ENCODE results near the gene B4GALT5.
"Not testable (repeated sequence)": the region's sequence is repeated elsewhere in the genome, so short reads cannot be mapped to it uniquely, and the experiment has no call there.

B4GALT5 gene

DNA sequence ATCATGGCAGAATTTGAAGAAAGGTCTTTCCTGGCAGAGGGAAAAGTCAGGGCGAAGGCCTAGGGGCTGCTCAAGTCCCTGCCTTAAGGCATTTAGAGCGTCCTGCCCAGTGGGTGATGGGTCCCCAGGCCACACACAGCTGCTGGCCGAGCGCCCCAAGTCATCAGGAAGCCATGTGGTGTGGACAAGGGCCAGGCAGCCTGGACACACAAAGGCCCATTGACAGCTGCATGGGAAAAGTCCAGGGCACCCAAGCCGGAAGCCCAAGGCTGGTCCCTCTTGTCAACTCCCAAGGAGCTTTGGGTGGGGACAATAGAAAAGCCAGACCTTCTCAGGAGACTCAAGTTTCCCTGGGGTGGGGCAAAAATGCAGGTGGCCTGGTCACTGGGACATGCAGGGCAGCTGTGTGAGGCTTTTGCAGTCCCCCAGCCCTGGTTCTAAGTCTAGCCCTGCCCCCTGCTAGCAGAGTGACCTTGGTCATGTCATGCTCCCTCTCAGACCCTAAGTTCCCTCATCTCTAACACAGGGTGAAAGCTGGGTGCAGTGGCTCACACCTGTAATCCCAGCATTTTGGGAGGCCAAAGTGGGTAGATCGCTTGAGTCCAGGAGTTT is 101.4 kb downstream of the B4GALT5 start:
- TF ChIP-seq, protein P1, sequence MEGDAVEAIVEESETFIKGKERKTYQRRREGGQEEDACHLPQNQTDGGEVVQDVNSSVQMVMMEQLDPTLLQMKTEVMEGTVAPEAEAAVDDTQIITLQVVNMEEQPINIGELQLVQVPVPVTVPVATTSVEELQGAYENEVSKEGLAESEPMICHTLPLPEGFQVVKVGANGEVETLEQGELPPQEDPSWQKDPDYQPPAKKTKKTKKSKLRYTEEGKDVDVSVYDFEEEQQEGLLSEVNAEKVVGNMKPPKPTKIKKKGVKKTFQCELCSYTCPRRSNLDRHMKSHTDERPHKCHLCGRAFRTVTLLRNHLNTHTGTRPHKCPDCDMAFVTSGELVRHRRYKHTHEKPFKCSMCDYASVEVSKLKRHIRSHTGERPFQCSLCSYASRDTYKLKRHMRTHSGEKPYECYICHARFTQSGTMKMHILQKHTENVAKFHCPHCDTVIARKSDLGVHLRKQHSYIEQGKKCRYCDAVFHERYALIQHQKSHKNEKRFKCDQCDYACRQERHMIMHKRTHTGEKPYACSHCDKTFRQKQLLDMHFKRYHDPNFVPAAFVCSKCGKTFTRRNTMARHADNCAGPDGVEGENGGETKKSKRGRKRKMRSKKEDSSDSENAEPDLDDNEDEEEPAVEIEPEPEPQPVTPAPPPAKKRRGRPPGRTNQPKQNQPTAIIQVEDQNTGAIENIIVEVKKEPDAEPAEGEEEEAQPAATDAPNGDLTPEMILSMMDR (IDR thresholded peaks at IDR 0.05; ENCODE audit: low read length, missing control alignments) = no peak
- no peak overlapping the region for H3K4me3 ChIP-seq (replicated peaks; ENCODE audit: low read depth, low read length)
- no peak for DNase-seq (ENCODE audit: low read depth)

GRCh38 chr20:49611539-49612126 is 102.0 kb downstream of the B4GALT5 start:
- H3K4me3 ChIP-seq (replicated peaks; ENCODE audit: low read depth, low read length) = not testable (repeated sequence)

GRCh38 chr20:49610691-49611538 is 102.8 kb downstream of the B4GALT5 start:
- H3K4me3 ChIP-seq (replicated peaks; ENCODE audit: low read depth, low read length) = peak overlapping the region; percentile 17
- TF ChIP-seq, protein P1 (IDR thresholded peaks at IDR 0.05; ENCODE audit: low read length, missing control alignments) = peak; percentile 86
- peak; percentile 59 for DNase-seq (ENCODE audit: low read depth)

More at GRCh38 chr20:49611539-49612126, 102.0 kb downstream of the B4GALT5 start:
- not testable (repeated sequence) for DNase-seq (ENCODE audit: low read depth)

DNA sequence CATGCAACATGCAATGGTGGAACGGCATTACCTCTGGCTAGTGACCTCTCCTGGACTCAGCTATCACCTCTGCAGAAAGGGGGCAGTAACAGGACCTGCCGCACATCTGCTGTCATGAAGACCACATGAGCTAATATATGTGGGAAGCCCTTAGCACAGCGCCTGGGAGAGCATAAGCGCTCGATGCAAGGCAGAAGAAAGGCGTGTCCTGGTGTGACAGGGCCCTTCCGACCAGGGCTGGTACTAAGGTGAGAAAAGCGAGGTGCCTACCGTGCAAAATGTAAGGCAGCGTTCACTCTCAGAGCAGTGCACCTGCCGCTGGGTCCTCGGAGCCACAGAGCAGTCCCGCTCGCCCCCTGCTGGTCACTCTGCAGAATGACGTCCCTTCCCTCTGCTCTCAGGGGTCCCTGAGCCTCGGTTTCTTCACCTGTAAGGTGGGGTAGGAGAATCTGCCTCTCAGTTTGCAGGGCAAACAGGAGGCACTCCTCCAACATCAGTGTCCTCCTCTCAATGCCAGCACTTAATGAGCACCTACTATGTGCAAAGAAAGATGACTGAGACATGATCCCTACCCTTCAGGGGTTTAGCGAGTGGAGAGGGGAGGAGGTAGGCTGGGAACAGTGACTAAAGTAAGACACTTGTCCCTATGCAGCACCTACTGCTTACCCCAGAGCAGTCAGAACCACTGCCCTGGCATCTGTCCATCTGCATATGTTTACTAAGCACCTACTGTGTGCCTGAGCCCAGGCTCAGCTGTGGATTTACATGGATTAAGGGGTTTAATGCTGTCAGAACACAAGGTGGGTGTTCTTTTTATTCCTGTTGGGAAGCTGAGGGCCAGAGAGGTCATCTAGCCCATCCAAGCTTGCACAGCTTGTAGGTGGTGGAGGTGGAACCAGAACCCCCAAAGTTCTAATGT is 104.7 kb downstream of the B4GALT5 start:
- H3K4me3 ChIP-seq (replicated peaks; ENCODE audit: low read depth, low read length) = no peak overlapping the region
- DNase-seq (ENCODE audit: low read depth) = peak; percentile 60
- TF ChIP-seq, protein P1 (IDR thresholded peaks at IDR 0.05; ENCODE audit: low read length, missing control alignments) = peak; percentile 89

DNA sequence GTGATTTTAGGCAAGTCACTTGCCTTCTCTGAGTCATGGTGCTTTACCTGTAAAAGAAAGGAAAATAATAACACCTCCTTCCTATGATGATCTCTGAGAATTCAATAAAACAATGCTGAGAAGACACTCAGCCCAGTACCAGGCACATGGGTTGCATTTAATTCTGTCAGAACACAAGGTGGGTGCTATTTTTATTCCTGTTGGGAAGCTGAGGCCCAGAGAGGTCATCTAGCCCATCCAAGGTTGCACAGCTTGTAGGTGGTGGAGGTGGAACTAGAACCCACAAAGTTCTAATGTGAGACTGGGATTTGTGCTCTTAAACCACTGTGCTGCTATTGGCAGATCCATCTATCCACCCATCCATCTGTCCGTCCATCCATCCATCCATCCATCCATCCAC is 106.1 kb downstream of the B4GALT5 start:
- TF ChIP-seq, protein P1 (IDR thresholded peaks at IDR 0.05; ENCODE audit: low read length, missing control alignments) = no peak
- H3K4me3 ChIP-seq (replicated peaks; ENCODE audit: low read depth, low read length) = no peak overlapping the region
- DNase-seq (ENCODE audit: low read depth) = no peak

- TF ChIP-seq, protein P1 (IDR thresholded peaks at IDR 0.05; ENCODE audit: low read length, missing control alignments) = peak; percentile 55
- H3K4me3 ChIP-seq (replicated peaks; ENCODE audit: low read depth, low read length) = no peak overlapping the region
- peak; percentile 72 for DNase-seq (ENCODE audit: low read depth)
Measured at GRCh38 chr20:49603209-49603627, 110.5 kb downstream of the B4GALT5 start.
